Pancreas (tissue), 10 donors: ENCODE results near the gene DBET. TPM values are rescaled to one million over a fixed set of nuclear protein-coding genes. Genes with fewer than 3 reads are reported as not detected.
"Not testable (repeated sequence)": the region's sequence is repeated elsewhere in the genome, so short reads cannot be mapped to it uniquely, and the experiment has no call there.

Experiments
- ATAC-seq, 4 donors: fragments of 200-7000 bp; cut with Tn5 transposase; one replicate each; pipeline versions ENCODE4 v1.8.0 to v1.9.1; 2020; ENCODE audit warnings: mild to moderate bottlenecking in 4 of 4, moderate library complexity in 4 of 4
- DNase-seq, 6 donors: peaks; one replicate each; pipeline ENCODE4 v3.0.0-alpha.2; 2020
- FAIRE-seq: peaks from 2 replicates; lab custom pipeline; 2012; peaks lifted over from hg19 to GRCh38; lab: Jason Lieb, UNC
- H3K27ac ChIP-seq, 4 donors: fragments of 200-600 bp; sonication (generic); 1 replicate in 3 of 4; 2 replicates in 1 of 4; pipeline versions ENCODE4 v1.5.0 to v1.8.0; 2020
- H3K27me3 ChIP-seq, 4 donors: fragments of 200-600 bp; one replicate each; pipeline ENCODE4 v1.8.0; 2021
- H3K36me3 ChIP-seq, 3 donors: fragments of 200-600 bp; sonication (generic) in 1 of 3; one replicate each; pipeline versions ENCODE4 v1.5.0 to v1.8.0; 2020 to 2021
- H3K4me1 ChIP-seq, 3 donors: fragments of 200-600 bp; one replicate each; pipeline ENCODE4 v1.8.0; 2021
- H3K4me3 ChIP-seq, 4 donors: fragments of 200-600 bp; sonication (generic) in 2 of 4; one replicate each; pipeline versions ENCODE4 v1.5.0 to v1.8.0; 2020 to 2021
- H3K9me3 ChIP-seq, 4 donors: fragments of 200-600 bp; one replicate each; pipeline ENCODE4 v1.8.0; 2021
- WGBS, 2 donors: extraction: QIAGEN DNeasy Blood & Tissue Kit; methylation state at CpG; one replicate each; pipeline ENCODE4 v1.1.7; 2013; 5-methylcytosine and 5-hydroxymethylcytosine counted together
- intact Hi-C, 3 donors: fragments of 100-400 bp; cut with DNase I; formaldehyde crosslinking; loops; one replicate each; pipeline versions ENCODE4 v1.11.1 to v1.14.2; 2022
- polyA plus RNA-seq, 2 donors: library from polyadenylated mRNA; stranded (reverse); fragments of 200-250 nt; gene quantifications; one replicate each; pipeline ENCODE4 v1.2.3, GENCODE V29; 2013
- total RNA-seq, 6 donors: library from RNA; stranded (reverse); fragmentation: NEBNext Ultra II Directional in 4 of 6; extraction: Animal tissue kit (Norgen Biotek cat#: 25700) in 4 of 6; gene quantifications; one replicate each; pipeline versions ENCODE4 v1.2.1 to v1.2.4, GENCODE V29; 2021 to 2023
- TF ChIP-seq, protein P1 (sequence below), 4 donors: fragments of 200-600 bp; sonication (generic) in 3 of 4; IDR thresholded peaks; one replicate each; pipeline versions ENCODE4 v1.5.0 to v1.8.0; 2021; ENCODE audit warnings: antibody characterized with exemption in 4 of 4
- donor health status: healthy with polysubstance abuse.
- donor health status: DM: no; HTN: no; CAD: no; lungs with moderate emphysema.
- donor health status: DM: no; HTN: no; CAD: no.
- donor health status: control.
- donor health status: control.
- donor health status: Bipolar disorder and iron deficiency.
- donor health status: DM: yes; HTN: yes; CAD: no.
- donor health status: DM: no; HTN: no; CAD: no.
- donor health status: DM: no; HTN: no; CAD: no.
- donor health status: DM: yes; HTN: yes; CAD: no.

DBET gene
- total and polyA plus RNA-seq, 8 donors: 0.06 to 0.09 TPM; not detected in 6

DNA sequence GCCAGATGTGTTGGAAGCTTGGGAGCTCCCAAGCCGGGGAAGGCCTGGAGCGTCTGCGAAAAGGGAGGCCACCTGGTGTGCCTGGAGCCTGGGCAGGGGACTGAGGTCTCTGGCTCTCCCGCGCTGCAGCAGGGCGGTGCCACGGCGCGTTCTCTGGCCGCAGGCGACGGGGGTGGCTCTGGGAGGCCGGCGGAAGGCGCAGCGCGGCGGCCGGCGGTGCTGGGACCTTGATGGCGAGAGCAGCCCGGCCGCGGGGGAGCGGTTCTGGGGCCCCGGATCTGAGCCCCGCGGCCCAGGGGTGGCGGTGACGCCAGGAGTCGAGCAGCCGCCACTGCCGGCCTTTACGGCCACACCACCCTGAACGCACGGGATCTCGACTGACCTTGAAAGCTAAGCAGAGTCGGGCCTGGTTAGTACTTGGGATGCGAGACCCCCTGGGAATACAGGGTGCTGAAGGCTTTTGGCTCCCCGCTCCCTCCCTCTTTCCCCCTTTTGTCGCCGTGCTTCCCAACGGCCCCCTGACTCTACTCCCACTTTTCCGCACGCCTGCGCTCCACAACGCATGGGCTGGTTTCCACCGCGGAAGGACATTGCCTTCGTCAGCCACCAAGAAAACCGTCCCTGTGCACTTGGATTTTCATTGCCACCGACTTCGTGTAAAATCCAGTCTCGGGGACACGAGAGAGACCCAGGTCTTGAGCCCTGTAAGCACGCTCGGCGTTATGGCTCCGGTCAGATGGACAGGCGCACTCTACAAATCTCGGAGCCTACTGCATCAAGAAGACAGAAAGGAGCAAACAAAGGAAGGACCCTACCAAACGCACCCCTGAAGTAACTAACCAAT lies 46.7 kb upstream of the DBET start:
- 1 to 3% methylated on average over 52 to 62 of the region's 62 CpGs for WGBS, 2 donors
- no peak for FAIRE-seq
- intact Hi-C loops: no loop called here
- Histone ChIP-seq H3K4me3 (no peak overlapping the region), H3K27me3 (peaks cover 0 to 25% (median 5%) of the 10 kb centered on the region in 4 donors), H3K4me1 (peaks cover 0 to 3% (median 0%) of the 10 kb centered on the region in 3 donors), H3K27ac (no peak overlapping the region), H3K36me3 (no peaks in the 10 kb centered on the region), H3K9me3 (no peaks in the 10 kb centered on the region)
- TF ChIP-seq, protein P1, sequence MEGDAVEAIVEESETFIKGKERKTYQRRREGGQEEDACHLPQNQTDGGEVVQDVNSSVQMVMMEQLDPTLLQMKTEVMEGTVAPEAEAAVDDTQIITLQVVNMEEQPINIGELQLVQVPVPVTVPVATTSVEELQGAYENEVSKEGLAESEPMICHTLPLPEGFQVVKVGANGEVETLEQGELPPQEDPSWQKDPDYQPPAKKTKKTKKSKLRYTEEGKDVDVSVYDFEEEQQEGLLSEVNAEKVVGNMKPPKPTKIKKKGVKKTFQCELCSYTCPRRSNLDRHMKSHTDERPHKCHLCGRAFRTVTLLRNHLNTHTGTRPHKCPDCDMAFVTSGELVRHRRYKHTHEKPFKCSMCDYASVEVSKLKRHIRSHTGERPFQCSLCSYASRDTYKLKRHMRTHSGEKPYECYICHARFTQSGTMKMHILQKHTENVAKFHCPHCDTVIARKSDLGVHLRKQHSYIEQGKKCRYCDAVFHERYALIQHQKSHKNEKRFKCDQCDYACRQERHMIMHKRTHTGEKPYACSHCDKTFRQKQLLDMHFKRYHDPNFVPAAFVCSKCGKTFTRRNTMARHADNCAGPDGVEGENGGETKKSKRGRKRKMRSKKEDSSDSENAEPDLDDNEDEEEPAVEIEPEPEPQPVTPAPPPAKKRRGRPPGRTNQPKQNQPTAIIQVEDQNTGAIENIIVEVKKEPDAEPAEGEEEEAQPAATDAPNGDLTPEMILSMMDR (IDR thresholded peaks at IDR 0.05): no peak
- no peak for ATAC-seq
- peak in 2 of 6 donors; percentile 52 to 58 for DNase-seq

DNA sequence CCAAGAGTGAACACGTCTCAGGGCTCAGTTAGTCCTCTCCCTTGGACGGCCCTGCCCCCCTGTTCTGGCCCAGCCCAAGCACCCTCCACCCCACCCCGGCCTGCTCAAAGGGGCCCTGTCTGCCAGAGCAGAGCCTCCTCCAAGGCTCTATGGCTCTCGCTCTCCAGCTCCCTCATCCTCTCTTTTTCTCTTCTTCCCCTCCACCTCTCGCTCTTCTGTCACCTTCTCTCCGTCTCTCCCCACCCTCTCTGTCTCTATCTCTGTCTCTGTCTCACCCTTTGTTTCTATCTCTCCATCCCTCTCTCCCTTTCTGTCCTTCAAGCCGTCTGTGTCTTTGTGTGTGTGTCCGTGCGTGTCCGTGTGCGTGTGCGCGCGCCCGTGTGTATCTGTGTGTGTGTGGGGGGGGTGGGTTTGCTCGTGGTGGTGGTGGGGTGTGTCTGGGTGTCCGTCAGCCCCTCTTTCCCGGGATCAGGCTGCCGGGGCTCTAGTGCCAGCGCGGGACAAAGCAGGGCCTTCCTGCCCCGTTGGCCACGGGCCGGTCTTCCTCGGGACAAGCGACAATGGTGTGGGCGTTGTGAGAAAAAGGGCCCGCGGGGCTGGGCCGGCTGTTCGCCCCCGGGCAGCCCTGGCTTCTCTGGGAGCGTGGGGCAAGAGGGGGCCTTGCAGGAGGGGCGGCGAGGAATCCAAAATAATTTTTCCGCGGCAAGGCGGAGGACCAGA lies 45.9 kb upstream of the DBET start:
- Histone ChIP-seq H3K27me3 (peaks cover 0 to 25% (median 5%) of the 10 kb centered on the region in 4 donors), H3K36me3 (no peaks in the 10 kb centered on the region), H3K9me3 (no peaks in the 10 kb centered on the region), H3K27ac (no peak overlapping the region), H3K4me3 (no peak overlapping the region), H3K4me1 (peaks cover 0 to 3% (median 0%) of the 10 kb centered on the region in 3 donors)
- 5 to 8% methylated on average over 36 to 38 of the region's 38 CpGs for WGBS, 2 donors
- FAIRE-seq: no peak
- intact Hi-C loops: no loop called here
- peak in 1 of 6 donors; percentile 63 for DNase-seq
- TF ChIP-seq, protein P1 (IDR thresholded peaks at IDR 0.05): no peak
- no peak for ATAC-seq

GRCh38 chr4:190019023-190019858 lies 45.1 kb upstream of the DBET start:
- peaks cover 0 to 3% (median 0%) of the 10 kb centered on the region in 3 donors for H3K4me1 ChIP-seq
- H3K36me3 ChIP-seq: no peaks in the 10 kb centered on the region
- FAIRE-seq (no peak), ATAC-seq (no peak), DNase-seq (peak in 2 of 6 donors; percentile 57 to 59)
- H3K4me3 ChIP-seq: no peak overlapping the region
- intact Hi-C loops: no loop called here
- H3K27ac ChIP-seq: no peak overlapping the region
- TF ChIP-seq, protein P1 (IDR thresholded peaks at IDR 0.05): no peak
- 4% methylated on average over 48 to 57 of the region's 57 CpGs for WGBS, 2 donors
- no peaks in the 10 kb centered on the region for H3K9me3 ChIP-seq
- H3K27me3 ChIP-seq: peaks cover 0 to 22% (median 5%) of the 10 kb centered on the region in 4 donors

GRCh38 chr4:190019859-190020463 lies 44.3 kb upstream of the DBET start:
- DNase-seq, H3K36me3 ChIP-seq, ATAC-seq, H3K4me3 ChIP-seq, H3K4me1 ChIP-seq, H3K9me3 ChIP-seq, H3K27ac ChIP-seq, FAIRE-seq, intact Hi-C loops: not testable (repeated sequence)
- H3K27me3 ChIP-seq: peaks cover 0 to 16% (median under 1%) of the 10 kb centered on the region in 4 donors
- 12 to 20% methylated on average over 29 of the region's 29 CpGs for WGBS, 2 donors
